MM.1S (cell line): ENCODE data around the gene ZNF835.

Source experiments
- EZH2 ChIP-seq: fragments of 300-600 bp; sonication (generic); optimal IDR thresholded peaks from 2 replicates; pipeline ENCODE3; 2017; ENCODE audit warnings: low read depth, mild to moderate bottlenecking, antibody characterized with exemption, low read length, mixed read lengths
- TF ChIP-seq, protein P1 (sequence below): fragments of 300-600 bp; sonication (generic); IDR thresholded peaks from 2 replicates; pipeline ENCODE4 v1.5.1; 2016; ENCODE audit warnings: antibody characterized with exemption, low read length, mixed read lengths

DNA sequence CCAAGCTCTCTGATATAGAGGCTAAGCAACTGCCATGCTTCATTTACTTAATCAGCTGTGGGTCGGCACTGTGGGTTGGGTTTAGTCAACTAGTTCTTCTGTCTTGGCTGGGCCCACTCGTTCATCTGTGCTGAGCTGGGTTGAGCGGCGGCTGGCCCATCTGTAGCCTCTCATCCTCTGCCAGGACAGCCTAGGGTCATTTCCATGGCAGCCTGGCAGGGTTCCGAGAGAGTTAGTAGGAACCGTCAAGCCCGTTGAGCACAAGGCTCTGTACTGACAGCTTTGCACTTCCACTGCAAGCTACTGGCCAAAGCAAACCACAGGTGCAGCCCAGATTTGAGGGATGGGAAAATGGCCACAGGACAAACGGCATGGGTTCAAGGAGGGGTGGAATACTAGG lies 6.6 kb upstream of the ZNF835 start:
- TF ChIP-seq, protein P1, sequence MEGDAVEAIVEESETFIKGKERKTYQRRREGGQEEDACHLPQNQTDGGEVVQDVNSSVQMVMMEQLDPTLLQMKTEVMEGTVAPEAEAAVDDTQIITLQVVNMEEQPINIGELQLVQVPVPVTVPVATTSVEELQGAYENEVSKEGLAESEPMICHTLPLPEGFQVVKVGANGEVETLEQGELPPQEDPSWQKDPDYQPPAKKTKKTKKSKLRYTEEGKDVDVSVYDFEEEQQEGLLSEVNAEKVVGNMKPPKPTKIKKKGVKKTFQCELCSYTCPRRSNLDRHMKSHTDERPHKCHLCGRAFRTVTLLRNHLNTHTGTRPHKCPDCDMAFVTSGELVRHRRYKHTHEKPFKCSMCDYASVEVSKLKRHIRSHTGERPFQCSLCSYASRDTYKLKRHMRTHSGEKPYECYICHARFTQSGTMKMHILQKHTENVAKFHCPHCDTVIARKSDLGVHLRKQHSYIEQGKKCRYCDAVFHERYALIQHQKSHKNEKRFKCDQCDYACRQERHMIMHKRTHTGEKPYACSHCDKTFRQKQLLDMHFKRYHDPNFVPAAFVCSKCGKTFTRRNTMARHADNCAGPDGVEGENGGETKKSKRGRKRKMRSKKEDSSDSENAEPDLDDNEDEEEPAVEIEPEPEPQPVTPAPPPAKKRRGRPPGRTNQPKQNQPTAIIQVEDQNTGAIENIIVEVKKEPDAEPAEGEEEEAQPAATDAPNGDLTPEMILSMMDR, result no peak
- no peak for TF ChIP-seq EZH2
